ENCODE data around the gene SPATA46. TPM values are rescaled to one million over a fixed set of nuclear protein-coding genes. Genes with fewer than 3 reads are reported as not detected.

The SPATA46 gene
- total and polyA plus RNA-seq, 4 donors = not detected

DNA sequence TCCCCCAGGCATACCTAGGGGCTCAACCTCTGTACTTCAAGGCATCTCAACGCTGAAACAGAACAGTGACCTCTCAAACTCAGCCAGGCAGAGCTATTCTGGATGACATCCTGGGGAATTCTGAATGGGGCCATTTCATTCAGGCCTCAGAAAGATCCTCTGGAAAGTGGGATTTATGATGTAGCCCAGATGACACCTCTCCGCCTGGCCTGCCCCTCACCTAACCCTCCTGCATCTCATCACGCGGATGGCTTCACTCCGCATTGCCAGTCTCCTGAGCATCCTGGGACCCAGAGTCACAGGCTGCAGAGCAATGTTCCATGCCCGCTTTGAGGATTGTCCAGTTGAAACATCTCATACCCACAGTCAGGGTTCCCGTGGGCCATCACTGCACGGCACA is 1.2 kb downstream of the SPATA46 start:
- ATAC-seq (ENCODE audit: insufficient read depth, low FRiP score) (no peak), DNase-seq (no peak)
- no peak for TF ChIP-seq CTCF (IDR thresholded peaks at IDR 0.05; ENCODE audit: control extremely low read depth, extremely low read depth)
- H3K9me3 ChIP-seq (ENCODE audit: control insufficient read depth in 4 of 4, insufficient read depth in 3 of 4, low read length in 3 of 4) = no peaks in the 10 kb centered on the region
- no peaks in the 10 kb centered on the region for H3K36me3 ChIP-seq (ENCODE audit: control insufficient read depth in 4 of 4, insufficient read depth in 4 of 4, low read length in 4 of 4)
- 83 to 90% methylated on average over 8 of the region's 8 CpGs for WGBS, 2 donors
- no peak overlapping the region for H3K27ac ChIP-seq (ENCODE audit: low read depth in 1 of 2, low read length in 1 of 2)
- no peaks in the 10 kb centered on the region for H3K27me3 ChIP-seq (ENCODE audit: control insufficient read depth in 3 of 3, insufficient read depth in 3 of 3, low read length in 2 of 3)
- H3K4me1 ChIP-seq (ENCODE audit: control insufficient read depth in 5 of 5, insufficient read depth in 5 of 5, low read length in 5 of 5) = peaks cover 0 to 2% (median 0%) of the 10 kb centered on the region in 5 donors
- no peak overlapping the region for H3K9ac ChIP-seq (ENCODE audit: insufficient read depth in 1 of 2, low read length in 2 of 2)
- H3K4me3 ChIP-seq = no peak overlapping the region

GRCh38 chr1:162374406-162374805 is 2.2 kb downstream of the SPATA46 start:
- Histone ChIP-seq H3K27me3 (ENCODE audit: control insufficient read depth in 3 of 3, insufficient read depth in 3 of 3, low read length in 2 of 3) (no peaks in the 10 kb centered on the region), H3K9me3 (ENCODE audit: control insufficient read depth in 4 of 4, insufficient read depth in 3 of 4, low read length in 3 of 4) (no peaks in the 10 kb centered on the region), H3K9ac (ENCODE audit: insufficient read depth in 1 of 2, low read length in 2 of 2) (no peak overlapping the region), H3K36me3 (ENCODE audit: control insufficient read depth in 4 of 4, insufficient read depth in 4 of 4, low read length in 4 of 4) (no peaks in the 10 kb centered on the region), H3K27ac (ENCODE audit: low read depth in 1 of 2, low read length in 1 of 2) (peak overlapping the region in 1 of 2 donors; percentile 14), H3K4me3 (no peak overlapping the region), H3K4me1 (ENCODE audit: control insufficient read depth in 5 of 5, insufficient read depth in 5 of 5, low read length in 5 of 5) (peaks cover 0 to 2% (median 0%) of the 10 kb centered on the region in 5 donors)
- ATAC-seq (ENCODE audit: insufficient read depth, low FRiP score) (no peak), DNase-seq (no peak)
- TF ChIP-seq CTCF (IDR thresholded peaks at IDR 0.05; ENCODE audit: control extremely low read depth, extremely low read depth) = no peak
- WGBS, 2 donors = 90 to 93% methylated on average over 9 of the region's 9 CpGs

DNA sequence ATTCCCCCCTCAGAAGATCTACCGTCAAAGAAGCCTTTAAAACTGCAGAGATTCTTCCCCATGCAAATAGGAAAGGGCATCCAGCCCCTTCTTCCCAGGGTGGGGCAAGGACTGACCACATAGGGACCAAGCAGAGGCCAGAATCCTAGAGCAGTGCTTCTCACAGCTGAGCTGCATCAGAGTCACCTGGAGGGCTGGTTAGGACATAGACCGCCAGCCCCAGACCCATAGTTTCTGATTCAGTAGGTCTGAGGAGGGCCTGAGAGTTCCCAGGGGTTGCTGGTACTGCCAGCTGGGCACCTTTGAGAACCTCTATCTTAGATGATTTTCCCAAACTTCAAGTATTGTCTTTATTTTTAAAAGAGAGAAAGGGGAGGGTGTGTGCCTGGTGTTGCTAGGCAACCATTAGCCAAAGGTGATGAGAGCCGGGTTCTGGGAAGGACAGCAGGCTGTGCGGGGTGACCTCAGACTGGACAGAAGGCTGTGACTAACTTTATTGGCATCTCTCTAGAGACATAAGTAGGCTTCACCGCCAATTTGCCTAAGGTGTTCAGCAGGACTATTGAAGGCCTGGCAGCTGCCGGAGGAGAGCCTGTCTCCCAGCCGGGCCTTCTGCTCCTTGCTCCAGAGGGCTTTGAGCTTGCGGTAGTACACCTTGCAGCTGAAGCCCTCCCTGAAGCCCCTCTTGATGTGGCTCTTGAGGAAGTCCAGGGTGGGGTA is 3.0 kb downstream of the SPATA46 start:
- WGBS, 2 donors = 84 to 94% methylated on average over 8 of the region's 8 CpGs
- DNase-seq (no peak), ATAC-seq (ENCODE audit: insufficient read depth, low FRiP score) (peak; percentile 75)
- H3K4me3 ChIP-seq = no peak overlapping the region
- H3K36me3 ChIP-seq (ENCODE audit: control insufficient read depth in 4 of 4, insufficient read depth in 4 of 4, low read length in 4 of 4) = no peaks in the 10 kb centered on the region
- H3K9me3 ChIP-seq (ENCODE audit: control insufficient read depth in 4 of 4, insufficient read depth in 3 of 4, low read length in 3 of 4) = no peaks in the 10 kb centered on the region
- TF ChIP-seq CTCF (IDR thresholded peaks at IDR 0.05; ENCODE audit: control extremely low read depth, extremely low read depth) = no peak
- peaks cover 0 to 2% (median 0%) of the 10 kb centered on the region in 5 donors for H3K4me1 ChIP-seq (ENCODE audit: control insufficient read depth in 5 of 5, insufficient read depth in 5 of 5, low read length in 5 of 5)
- peak overlapping the region in 1 of 2 donors; percentile 14 for H3K27ac ChIP-seq (ENCODE audit: low read depth in 1 of 2, low read length in 1 of 2)
- H3K9ac ChIP-seq (ENCODE audit: insufficient read depth in 1 of 2, low read length in 2 of 2) = no peak overlapping the region
- no peaks in the 10 kb centered on the region for H3K27me3 ChIP-seq (ENCODE audit: control insufficient read depth in 3 of 3, insufficient read depth in 3 of 3, low read length in 2 of 3)

GRCh38 chr1:162373072-162373427 is 3.6 kb downstream of the SPATA46 start:
- Histone ChIP-seq H3K4me1 (ENCODE audit: control insufficient read depth in 5 of 5, insufficient read depth in 5 of 5, low read length in 5 of 5) (peaks cover 0 to 2% (median 0%) of the 10 kb centered on the region in 5 donors), H3K27me3 (ENCODE audit: control insufficient read depth in 3 of 3, insufficient read depth in 3 of 3, low read length in 2 of 3) (no peaks in the 10 kb centered on the region), H3K9me3 (ENCODE audit: control insufficient read depth in 4 of 4, insufficient read depth in 3 of 4, low read length in 3 of 4) (no peaks in the 10 kb centered on the region), H3K9ac (ENCODE audit: insufficient read depth in 1 of 2, low read length in 2 of 2) (no peak overlapping the region), H3K4me3 (no peak overlapping the region), H3K27ac (ENCODE audit: low read depth in 1 of 2, low read length in 1 of 2) (no peak overlapping the region), H3K36me3 (ENCODE audit: control insufficient read depth in 4 of 4, insufficient read depth in 4 of 4, low read length in 4 of 4) (no peaks in the 10 kb centered on the region)
- no peak for ATAC-seq (ENCODE audit: insufficient read depth, low FRiP score)
- 83 to 93% methylated on average over 1 of the region's 1 CpG for WGBS, 2 donors
- DNase-seq = no peak
- no peak for TF ChIP-seq CTCF (IDR thresholded peaks at IDR 0.05; ENCODE audit: control extremely low read depth, extremely low read depth)

Measured in lung (tissue), 12 donors.